Hematopoietic multipotent progenitor cell treated with erythropoietin and hydrocortisone succinate and interleukin-3 and kit ligand, for 4 days (in vitro differentiated cells): ENCODE measurements around the gene NOX4.
"Not testable (repeated sequence)": the region's sequence is repeated elsewhere in the genome, so short reads cannot be mapped to it uniquely, and the experiment has no call there.

Source experiments
- DNase-seq: peaks from one replicate; pipeline ENCODE4 v3.0.0-alpha.2; 2015

Gene NOX4

GRCh38 chr11:89293965-89294679 is 197.1 kb downstream of the NOX4 start:
- DNase-seq: no peak

- DNase-seq: not testable (repeated sequence)
Observed at GRCh38 chr11:89288004-89288403, 203.2 kb downstream of the NOX4 start.

- DNase-seq: not testable (repeated sequence)
Observed at GRCh38 chr11:89286601-89287000, 204.6 kb downstream of the NOX4 start.

GRCh38 chr11:89281032-89281677 is 210.0 kb downstream of the NOX4 start:
- DNase-seq: not testable (repeated sequence)

GRCh38 chr11:89279176-89279575 is 212.0 kb downstream of the NOX4 start:
- no peak for DNase-seq

GRCh38 chr11:89275966-89276365 is 215.2 kb downstream of the NOX4 start:
- DNase-seq: no peak
